Brain microvascular endothelial cell (primary cell): Measurements from ENCODE around the gene ARHGAP24.
A peak's percentile ranks its signal among the peaks of the same experiment; 100 is the strongest.

Experiments
- DNase-seq: peaks from one replicate; pipeline ENCODE4 v3.0.0-alpha.2; 2020
- H3K27ac ChIP-seq: fragments of 250-450 bp; sonication (Bioruptor Pico); 2 replicates; pipeline ENCODE4 v1.5.1; 2020; ENCODE audit warnings: mild to moderate bottlenecking, moderate library complexity
- H3K27me3 ChIP-seq: fragments of 250-450 bp; sonication (Bioruptor Pico); replicated peaks from 2 replicates; pipeline ENCODE4 v1.5.1; 2020; ENCODE audit warnings: mild to moderate bottlenecking
- H3K36me3 ChIP-seq: fragments of 250-450 bp; sonication (Bioruptor Pico); replicated peaks from 2 replicates; pipeline ENCODE4 v1.5.1; 2020; ENCODE audit warnings: mild to moderate bottlenecking
- H3K4me3 ChIP-seq: 2 replicates; pipeline ENCODE4 v1.5.1; 2011; ENCODE audit warnings: low read depth, mild to moderate bottlenecking, control low read depth, low read length, moderate library complexity
- in situ Hi-C: cut with HindIII; loops from 2 replicates; pipeline ENCODE4 v1.10.0; 2017; ENCODE audit warnings: low sequenced_read_pairs, low pct_ligation_motif_present
- TF ChIP-seq, protein P1 (sequence below): IDR thresholded peaks from 2 replicates; pipeline ENCODE4 v1.5.1; 2011; ENCODE audit warnings: low read depth, mild to moderate bottlenecking, moderate library complexity, low read length, control low read depth, inconsistent platforms; ENCODE audit errors: missing control alignments

ARHGAP24 gene

DNA sequence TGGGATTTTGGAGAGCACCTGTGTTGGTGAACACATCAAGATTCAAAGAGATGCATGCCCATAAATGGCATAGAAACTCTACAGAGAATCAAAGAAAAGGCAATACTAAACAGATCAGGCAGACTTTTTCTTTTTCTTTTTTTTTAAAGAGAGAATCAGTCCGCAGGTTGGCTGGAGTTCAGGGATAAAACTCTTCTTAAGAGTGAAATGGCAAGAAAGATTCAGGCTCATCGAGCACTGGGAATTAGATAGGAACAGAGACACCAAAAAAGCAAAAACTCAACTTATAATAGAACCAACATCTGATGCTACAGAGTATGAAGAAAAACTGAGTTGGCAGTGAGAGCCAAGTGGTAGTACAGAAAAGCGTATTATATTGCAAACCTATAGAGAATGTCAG is 314.3 kb downstream of the ARHGAP24 start:
- in situ Hi-C loops, result no loop called here
- Histone ChIP-seq H3K27ac (no peak overlapping the region), H3K36me3 (no peaks in the 10 kb centered on the region), H3K4me3 (no peak overlapping the region), H3K27me3 (no peaks in the 10 kb centered on the region)
- DNase-seq, result no peak
- TF ChIP-seq, protein P1, sequence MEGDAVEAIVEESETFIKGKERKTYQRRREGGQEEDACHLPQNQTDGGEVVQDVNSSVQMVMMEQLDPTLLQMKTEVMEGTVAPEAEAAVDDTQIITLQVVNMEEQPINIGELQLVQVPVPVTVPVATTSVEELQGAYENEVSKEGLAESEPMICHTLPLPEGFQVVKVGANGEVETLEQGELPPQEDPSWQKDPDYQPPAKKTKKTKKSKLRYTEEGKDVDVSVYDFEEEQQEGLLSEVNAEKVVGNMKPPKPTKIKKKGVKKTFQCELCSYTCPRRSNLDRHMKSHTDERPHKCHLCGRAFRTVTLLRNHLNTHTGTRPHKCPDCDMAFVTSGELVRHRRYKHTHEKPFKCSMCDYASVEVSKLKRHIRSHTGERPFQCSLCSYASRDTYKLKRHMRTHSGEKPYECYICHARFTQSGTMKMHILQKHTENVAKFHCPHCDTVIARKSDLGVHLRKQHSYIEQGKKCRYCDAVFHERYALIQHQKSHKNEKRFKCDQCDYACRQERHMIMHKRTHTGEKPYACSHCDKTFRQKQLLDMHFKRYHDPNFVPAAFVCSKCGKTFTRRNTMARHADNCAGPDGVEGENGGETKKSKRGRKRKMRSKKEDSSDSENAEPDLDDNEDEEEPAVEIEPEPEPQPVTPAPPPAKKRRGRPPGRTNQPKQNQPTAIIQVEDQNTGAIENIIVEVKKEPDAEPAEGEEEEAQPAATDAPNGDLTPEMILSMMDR, result no peak

DNA sequence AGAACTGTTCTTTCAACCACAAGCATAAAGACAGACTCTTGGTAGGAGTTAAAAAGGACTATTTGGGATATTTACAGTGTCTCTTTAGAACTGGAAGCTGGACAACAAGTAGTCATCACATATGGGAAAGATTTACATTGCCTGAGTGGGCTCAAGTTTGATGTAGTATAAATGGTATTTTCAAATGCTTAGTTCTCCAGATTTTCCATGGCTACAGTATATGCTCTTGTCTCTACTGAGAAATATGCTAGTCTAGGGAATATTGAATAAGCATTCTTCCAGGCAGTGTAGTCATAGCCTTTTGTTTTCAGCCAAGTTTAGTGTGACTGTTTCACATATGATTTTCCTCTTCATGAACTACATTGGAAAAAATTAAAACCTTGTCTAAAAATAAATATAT is 315.6 kb downstream of the ARHGAP24 start:
- Histone ChIP-seq H3K27ac (no peak overlapping the region), H3K27me3 (no peaks in the 10 kb centered on the region), H3K36me3 (no peaks in the 10 kb centered on the region), H3K4me3 (no peak overlapping the region)
- TF ChIP-seq, protein P1, result no peak
- DNase-seq, result no peak
- in situ Hi-C loops, result no loop called here

DNA sequence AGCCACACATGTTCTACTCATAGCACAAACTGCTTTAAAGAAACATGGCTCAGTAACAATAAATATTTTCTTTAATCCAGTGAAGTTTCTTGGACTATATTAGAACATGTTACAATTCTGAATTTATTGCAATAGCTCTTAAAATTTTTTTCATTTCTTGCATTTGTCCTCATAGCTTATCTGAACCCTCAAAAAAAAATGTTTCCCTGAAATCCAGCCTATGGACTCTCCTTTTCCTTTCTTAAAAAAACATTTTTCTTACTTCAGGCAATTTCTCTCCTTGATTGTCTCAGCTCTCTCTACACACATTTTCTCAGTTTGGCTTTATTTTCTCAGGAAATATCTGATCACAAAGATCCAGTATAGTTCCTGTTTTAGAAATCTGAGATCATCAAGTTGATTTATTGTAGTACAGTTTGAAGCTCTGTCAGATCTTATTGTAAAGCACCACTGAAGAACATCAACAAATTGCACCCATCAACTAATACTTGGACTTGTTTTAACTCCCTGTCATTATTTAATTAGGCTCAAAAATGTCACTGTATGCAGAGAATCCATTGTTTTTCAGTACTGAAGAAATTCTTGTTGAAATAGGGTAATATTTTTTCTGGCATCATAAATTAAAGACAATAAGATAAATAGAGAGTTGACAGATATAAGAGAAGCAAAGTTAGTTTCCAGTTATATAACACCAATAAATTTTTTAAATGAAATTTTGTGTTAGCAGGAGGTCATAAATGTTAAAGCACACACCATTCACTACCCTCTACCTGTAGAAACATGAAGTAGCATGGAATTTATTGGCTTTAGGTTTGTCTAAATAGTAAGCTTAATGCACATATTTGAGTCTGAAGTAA is 317.7 kb downstream of the ARHGAP24 start:
- H3K36me3 ChIP-seq, result no peaks in the 10 kb centered on the region
- in situ Hi-C loops, result no loop called here
- H3K27ac ChIP-seq, result peak overlapping the region; percentile 33

DNA sequence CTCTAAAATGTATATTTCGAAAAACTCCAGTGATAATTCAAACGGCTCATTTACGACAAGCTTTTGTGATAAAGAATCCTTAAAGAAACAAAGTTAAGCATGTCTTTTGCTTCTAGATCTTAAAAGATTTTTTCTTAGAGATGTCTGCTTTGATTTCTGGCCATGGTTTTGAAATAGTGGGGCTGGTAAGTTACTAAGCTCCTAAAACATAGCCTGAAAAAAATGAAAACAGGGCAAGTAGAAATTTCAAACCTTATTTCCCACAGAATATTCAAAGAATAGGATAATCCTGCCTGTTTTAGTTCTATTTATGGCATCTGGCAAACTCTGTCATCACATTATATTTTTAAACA is 318.3 kb downstream of the ARHGAP24 start:
- no peaks in the 10 kb centered on the region for H3K36me3 ChIP-seq
- in situ Hi-C loops, result no loop called here
- H3K27me3 ChIP-seq, result no peaks in the 10 kb centered on the region
- no peak overlapping the region for H3K4me3 ChIP-seq
- TF ChIP-seq, protein P1, result no peak
- H3K27ac ChIP-seq, result peak overlapping the region; percentile 33
- no peak for DNase-seq

More for the DNA sequence above, 317.7 kb downstream of the ARHGAP24 start:
- H3K27me3 ChIP-seq, result no peaks in the 10 kb centered on the region
- no peak for DNase-seq
- no peak overlapping the region for H3K4me3 ChIP-seq
- TF ChIP-seq, protein P1, result no peak

DNA sequence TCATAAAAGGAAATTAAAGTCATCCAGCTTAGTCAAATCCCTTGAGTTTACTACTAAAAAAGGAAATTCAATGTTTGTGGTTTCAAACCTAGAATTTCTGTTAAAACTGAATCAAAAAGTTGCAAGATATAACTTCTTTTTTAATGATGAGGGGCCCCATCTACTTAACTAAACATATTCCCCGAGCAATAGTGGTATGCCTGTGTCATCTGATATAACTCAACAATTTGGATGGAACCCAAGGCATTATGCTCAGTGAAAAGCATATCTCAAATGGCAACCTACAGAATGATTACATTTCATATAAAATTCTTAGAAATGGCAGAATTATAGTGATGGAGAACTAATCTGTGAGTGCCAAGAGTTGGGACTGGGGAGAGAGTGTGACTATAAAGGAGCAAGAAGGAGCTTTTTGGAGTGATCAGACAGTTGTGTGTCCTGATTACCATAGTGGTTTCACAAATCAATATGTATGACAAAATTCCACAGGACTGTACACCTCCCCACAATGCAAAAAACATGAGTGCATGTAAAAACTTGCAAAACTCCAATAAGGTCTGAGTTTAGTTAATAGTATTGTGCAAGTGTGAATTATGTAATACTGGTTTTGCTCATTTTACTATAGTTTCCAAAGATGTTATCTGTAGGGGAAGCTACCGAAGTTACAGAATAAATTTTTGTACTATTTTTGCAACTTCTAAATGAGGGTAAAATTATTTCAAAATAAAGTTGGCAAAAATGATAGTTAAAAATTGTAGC is 323.2 kb downstream of the ARHGAP24 start:
- H3K36me3 ChIP-seq, result no peaks in the 10 kb centered on the region
- H3K27ac ChIP-seq, result no peak overlapping the region
- TF ChIP-seq, protein P1, result no peak
- H3K4me3 ChIP-seq, result no peak overlapping the region
- no peaks in the 10 kb centered on the region for H3K27me3 ChIP-seq
- no peak for DNase-seq
- in situ Hi-C loops, result no loop called here
